NCI-H187 (cell line): Measurements from ENCODE around the gene UTF1.
"Not testable (repeated sequence)": the region's sequence is repeated elsewhere in the genome, so short reads cannot be mapped to it uniquely, and the experiment has no call there.

Experiments used
- DNase-seq, 2 experiments: peaks; one replicate each; lab custom pipeline; 2025; lab: John Stamatoyannopoulos, UW

Gene UTF1

DNA sequence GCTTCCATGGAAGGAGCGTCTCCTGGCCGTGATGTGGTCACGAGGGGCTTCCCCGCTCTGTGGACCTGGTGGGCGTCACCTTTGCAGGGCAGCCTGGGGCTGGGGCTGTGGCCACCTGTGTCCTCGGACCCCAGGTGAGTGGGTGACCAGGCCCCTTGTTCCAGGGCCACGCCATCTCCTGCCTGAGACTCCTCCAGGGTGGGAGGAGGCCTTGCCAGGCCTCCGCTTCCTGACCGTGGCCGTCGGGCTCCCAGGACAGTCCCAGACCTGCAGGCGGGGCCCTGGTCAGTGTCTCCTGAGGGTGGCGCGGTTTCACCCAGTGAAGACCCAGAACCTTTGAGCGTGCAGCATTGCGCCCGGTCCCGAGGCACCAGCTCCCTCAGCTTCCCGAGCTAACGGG is 20.4 kb upstream of the UTF1 start:
- DNase-seq, result no peak

- no peak for DNase-seq
Measured at GRCh38 chr10:133210398-133211140, 19.4 kb upstream of the UTF1 start.

GRCh38 chr10:133211141-133211830 is 18.7 kb upstream of the UTF1 start:
- no peak for DNase-seq

DNA sequence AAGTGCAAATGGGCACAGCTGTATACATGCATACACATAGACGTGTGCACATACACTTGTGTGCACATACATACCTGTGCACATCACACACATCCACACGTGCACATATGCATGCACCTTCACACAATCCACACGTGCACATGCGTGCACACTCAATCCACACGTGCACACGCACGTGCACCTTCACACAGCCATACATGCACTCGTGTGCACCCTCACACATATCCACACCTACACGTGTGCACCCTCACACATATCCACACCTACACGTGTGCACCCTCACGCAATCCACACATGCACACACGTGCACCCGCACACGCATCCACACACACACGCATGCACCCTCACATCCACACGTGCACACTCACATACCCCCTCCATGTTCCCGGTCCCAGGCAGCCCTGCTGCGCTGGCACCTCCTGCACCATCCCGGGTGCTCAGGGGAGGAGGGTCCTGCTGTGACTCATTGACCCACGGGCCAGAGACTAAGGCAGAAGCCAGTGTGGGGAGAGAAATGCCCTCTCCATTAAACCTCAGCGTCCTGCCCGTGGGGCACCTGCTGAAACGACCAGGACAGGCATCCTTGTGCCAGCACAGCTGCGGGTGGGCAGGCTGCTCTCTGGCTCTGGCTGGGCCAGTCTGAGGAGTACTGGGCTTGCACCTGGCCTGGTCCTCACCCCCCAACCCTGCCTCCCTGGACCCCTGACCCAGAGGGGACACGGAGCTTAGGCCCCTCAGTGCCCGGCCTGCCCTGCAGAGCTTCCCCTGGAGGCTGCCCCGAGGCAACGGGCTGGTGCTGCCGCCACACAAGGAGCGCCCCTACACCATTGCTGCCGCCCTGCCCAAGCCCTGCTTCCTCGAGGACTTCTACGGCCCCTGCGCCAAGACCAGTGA is 17.8 kb upstream of the UTF1 start:
- no peak for DNase-seq

GRCh38 chr10:133212853-133213494 is 17.0 kb upstream of the UTF1 start:
- DNase-seq, result no peak

DNA sequence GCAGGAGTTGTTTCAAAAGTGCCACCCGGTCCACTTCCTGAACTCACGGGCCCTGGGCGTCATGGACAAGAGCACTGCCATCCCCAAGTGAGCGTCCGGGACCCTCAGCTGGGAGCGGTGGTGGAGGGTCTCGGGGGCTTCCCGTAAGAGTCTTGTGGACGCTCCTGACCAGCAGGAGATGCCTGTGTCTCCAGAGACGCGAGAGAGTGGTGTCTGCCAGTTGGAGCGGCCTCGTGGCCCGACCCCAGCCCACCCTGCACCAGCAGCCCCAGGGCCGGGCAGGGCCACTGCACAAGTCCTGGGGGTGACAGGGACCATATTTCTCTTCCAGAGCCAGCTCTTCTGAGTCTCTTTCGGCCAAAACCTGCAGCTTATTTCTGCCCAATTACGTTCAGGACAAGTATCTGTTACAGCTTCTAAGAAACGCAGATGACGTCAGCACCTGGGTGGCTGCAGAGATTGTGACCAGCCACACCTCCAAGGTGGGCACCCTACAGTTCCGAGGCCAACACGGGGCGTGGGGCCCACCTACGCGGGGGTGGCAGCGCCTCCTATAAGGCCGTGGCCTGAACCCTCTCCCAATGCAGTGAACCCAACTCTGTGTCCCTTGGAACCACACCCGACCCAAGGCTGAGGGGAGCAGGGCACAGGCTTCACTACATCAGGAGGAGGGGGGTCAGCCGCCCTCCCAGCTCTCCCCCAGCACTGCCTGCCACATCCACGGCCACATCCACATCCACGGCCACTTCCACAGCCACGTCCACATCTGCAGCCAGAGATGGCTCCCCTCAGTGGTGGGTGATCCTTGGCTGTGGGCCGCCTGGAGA is 16.2 kb upstream of the UTF1 start:
- DNase-seq, result no peak

GRCh38 chr10:133214468-133215410 is 15.3 kb upstream of the UTF1 start:
- no peak for DNase-seq

DNA sequence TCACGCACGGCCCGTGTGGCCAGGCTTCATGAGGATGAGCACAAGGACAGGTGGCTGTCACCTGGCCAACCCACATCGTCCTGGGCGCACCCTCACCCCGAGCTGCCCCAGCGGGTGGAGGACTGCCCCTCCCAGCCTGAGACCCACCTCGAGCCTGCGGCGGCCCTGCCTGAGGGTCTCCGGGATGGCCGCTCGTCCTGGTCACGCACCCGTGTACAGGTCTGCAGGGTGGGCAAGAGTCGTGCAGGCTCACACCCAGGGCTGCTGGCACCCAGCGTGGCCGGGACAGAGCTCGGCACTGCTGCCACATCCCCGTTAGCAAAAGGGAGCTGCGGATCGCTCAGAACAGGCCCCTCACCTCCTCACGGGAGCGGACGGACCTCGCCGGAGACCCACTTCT is 14.4 kb upstream of the UTF1 start:
- no peak for DNase-seq

DNA sequence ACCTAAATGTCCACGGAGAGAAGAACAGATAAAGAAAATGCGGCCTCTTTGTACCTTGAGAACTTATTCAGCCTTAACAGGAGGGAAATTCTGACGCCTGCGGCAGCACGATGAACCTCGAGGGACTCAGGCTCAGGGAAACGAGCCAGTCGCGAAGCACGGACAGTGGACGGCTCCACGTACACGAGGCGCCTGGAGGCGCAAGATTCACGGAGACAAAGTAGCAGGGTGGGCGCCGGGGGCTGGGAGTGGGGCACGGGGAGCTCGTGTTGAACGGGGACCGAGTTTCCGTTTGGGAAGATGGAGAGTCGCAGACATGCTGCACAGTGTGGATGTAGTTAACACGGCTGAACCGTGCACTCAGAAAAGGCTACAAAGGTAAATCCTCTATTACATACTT is 13.2 kb upstream of the UTF1 start:
- no peak for DNase-seq

GRCh38 chr10:133217800-133218589 is 12.0 kb upstream of the UTF1 start:
- no peak for DNase-seq

DNA sequence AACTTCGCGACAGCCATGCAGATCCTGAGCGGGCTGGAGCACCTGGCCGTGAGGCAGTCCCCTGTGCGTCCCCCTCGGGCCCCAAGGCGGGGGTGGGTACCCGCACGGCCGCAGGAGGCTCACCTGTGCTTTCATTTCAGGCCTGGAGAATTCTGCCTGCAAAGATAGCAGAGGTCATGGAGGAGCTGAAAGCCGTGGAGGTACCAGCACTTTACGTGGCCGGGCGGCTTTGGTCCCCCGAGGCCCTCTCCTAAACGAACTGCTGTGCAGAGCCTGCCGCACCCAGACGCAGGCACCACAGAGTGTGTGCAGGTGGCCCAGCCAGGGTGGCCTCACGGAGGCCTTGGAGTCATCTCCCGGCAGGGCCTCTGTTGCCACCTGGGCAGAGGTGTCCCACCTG is 11.1 kb upstream of the UTF1 start:
- DNase-seq, result no peak

DNA sequence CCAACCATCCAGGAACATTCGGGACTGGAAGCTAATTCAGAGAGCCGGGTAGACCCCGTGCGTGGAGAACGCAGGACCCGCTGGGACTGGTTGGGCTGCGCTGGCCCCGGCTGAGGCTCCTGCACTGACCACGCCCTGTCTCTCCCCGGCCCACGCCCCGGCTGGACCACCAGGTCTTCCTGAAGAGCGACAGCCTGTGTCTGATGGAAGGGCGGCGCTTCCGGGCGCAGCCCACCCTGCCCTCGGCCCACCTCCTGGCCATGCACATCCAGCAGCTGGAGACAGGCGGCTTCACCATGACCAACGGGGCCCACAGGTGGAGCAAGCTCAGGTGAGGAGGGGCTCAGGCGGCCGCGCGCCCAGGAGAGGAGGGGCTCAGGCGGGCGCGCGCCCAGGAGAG is 10.2 kb upstream of the UTF1 start:
- DNase-seq, result no peak

DNA sequence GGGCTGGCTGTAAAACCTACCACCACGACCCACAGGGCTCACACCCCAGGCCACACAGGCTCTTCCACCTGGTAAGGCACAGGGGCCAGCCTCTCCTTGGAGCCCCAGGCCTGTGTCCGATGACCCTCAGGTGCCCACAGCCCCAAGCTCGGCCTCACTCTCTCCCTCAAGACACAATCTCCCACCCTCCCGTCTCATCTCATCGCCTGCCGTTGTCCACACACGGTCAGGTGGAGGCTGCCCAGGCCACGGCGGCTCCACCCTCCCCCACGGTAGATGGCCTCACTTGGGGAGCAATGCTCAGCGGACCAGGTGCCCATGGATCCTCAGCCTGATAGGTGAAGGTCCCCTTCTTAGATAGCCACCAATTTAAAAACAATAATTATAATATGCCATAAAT is 8.7 kb upstream of the UTF1 start:
- DNase-seq, result no peak

GRCh38 chr10:133221756-133222155 is 8.3 kb upstream of the UTF1 start:
- DNase-seq, result not testable (repeated sequence)

DNA sequence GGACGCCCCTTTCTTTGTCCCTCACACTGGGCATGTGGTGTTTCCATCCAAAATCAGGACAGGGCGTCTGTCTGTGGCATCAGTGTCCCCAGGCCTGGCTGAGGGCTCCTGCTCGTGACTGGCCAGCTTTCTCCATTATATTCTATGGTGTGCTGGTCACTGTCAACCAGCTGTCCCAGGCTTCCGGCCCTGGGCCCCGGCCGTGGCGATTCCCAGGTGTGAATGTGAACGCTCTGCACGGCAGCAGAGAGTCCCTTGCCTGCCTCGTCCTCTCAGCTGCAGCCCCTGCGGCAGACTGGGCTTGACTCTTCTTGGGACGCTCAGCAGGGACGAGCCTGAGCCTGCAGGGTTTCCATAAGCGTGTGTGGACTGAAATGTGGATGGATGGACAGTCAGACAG is 5.9 kb upstream of the UTF1 start:
- no peak for DNase-seq

GRCh38 chr10:133224756-133225372 is 5.2 kb upstream of the UTF1 start:
- DNase-seq, result no peak

DNA sequence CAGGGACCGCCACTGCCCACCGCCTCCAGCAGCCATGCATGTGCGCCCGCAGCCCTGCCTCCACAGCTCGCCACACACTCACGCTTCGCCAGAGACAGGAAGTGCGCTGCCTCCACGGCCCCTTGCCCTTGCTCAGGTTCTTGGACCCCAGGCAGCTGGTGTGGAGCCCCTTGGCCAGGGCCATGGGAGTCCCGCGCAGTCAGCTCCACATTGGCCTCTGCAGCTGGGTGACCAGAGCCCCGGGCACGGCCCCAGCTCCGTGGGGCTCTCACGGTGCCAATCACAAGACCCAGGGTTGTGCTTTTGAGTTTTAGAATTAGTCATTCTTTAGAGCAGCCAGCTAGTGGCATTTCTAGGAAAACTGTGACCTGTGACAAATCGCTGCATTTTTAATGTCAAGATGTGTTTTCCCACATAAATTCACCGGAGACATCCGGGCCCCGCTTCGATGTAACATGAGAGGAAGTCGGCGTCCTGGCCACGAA is 4.3 kb upstream of the UTF1 start:
- no peak for DNase-seq

DNA sequence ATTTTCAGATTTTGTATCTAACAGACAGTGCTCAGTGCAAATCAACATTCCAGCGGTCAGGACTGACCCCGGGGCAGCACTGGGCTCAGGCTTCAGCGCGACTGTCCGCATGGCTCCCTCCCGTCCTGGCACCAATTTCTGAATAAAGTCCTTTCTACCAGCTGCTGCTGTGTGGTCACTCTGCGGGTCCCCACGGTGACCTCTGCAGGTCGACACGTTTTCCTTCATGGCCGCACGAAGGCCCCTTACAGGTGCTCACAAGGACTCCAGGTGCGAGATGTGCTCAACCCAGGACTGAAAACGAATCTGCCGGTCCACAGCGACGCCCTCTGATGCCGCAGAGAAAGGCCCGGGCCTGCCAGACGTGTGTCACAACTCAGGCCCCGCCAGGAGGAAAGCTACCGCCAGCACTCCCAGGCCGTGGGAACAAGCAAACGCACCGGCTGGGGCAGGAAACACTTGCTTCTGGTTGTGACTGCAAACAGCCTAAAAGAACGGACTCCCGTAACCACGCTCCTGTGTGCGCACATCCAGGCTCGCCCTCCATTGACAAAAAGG is 3.7 kb upstream of the UTF1 start:
- DNase-seq, result no peak
